HFF-Myc (cell line): ENCODE data around the gene DRD4.

Source experiments
- DNase-seq: peaks from one replicate; pipeline ENCODE4 v3.0.0-alpha.2; 2011; ENCODE audit warnings: low read depth; ENCODE audit errors: extremely low read depth
- H3K4me3 ChIP-seq: replicated peaks from 2 replicates; pipeline ENCODE4 v1.5.1; 2011; ENCODE audit warnings: low read depth, mild to moderate bottlenecking, control low read depth, low read length
- CTCF ChIP-seq: IDR thresholded peaks from 2 replicates; pipeline ENCODE4 v1.5.1; 2012; ENCODE audit warnings: mild to moderate bottlenecking, low read depth, low read length, control low read depth; ENCODE audit errors: missing control alignments

Gene DRD4

GRCh38 chr11:638631-639331, 1.7 kb downstream of the DRD4 start:
- TF ChIP-seq CTCF = no peak
- no peak for DNase-seq
- H3K4me3 ChIP-seq = no peak overlapping the region

- TF ChIP-seq CTCF = no peak
- no peak overlapping the region for H3K4me3 ChIP-seq
- DNase-seq = no peak
Observed at GRCh38 chr11:639332-639955, 2.4 kb downstream of the DRD4 start.

GRCh38 chr11:640021-640706, 3.1 kb downstream of the DRD4 start:
- no peak for DNase-seq
- no peak for TF ChIP-seq CTCF
- H3K4me3 ChIP-seq = no peak overlapping the region

- TF ChIP-seq CTCF = no peak
- H3K4me3 ChIP-seq = no peak overlapping the region
- DNase-seq = no peak
Observed at GRCh38 chr11:641806-642370, 4.8 kb downstream of the DRD4 start.

GRCh38 chr11:643366-643765, 6.3 kb downstream of the DRD4 start:
- no peak for TF ChIP-seq CTCF
- no peak for DNase-seq
- no peak overlapping the region for H3K4me3 ChIP-seq

- no peak for TF ChIP-seq CTCF
Observed at GRCh38 chr11:643849-644738, 7.0 kb downstream of the DRD4 start.

More at GRCh38 chr11:643849-644738, 7.0 kb downstream of the DRD4 start:
- DNase-seq = no peak
- H3K4me3 ChIP-seq = no peak overlapping the region
